ENCODE measurements around the gene CHST8. TPM values are rescaled to one million over a fixed set of nuclear protein-coding genes. Genes with fewer than 3 reads are reported as not detected.

The CHST8 gene
- total and polyA plus RNA-seq, 2 experiments from 2014 or later, result 9.3 to 38.2 TPM

GRCh38 chr19:33590224-33590623 lies 31.5 kb upstream of the CHST8 start:
- no peak overlapping the region for H3K4me2 ChIP-seq
- no peak overlapping the region for H3K27ac ChIP-seq (ENCODE audit: low read depth)
- no peaks in the 10 kb centered on the region for H3K27me3 ChIP-seq (ENCODE audit: insufficient read depth)
- H3F3A ChIP-seq (replicated peaks; ENCODE audit: low read depth), result no peaks in the 10 kb centered on the region
- no peak overlapping the region for H3K27ac Mint-ChIP-seq
- H3K27me3 Mint-ChIP-seq (ENCODE audit: insufficient read depth, low read depth, poor library complexity), result peaks cover 4% of the 10 kb centered on the region
- no peaks in the 10 kb centered on the region for H3K4me1 ChIP-seq (ENCODE audit: insufficient read depth)
- peaks cover 33% of the 10 kb centered on the region for H3K9me3 Mint-ChIP-seq
- no peak overlapping the region for H2AFZ ChIP-seq
- H3K4me1 Mint-ChIP-seq, result no peaks in the 10 kb centered on the region
- H3K36me3 Mint-ChIP-seq (ENCODE audit: low read depth), result peaks cover 8% of the 10 kb centered on the region; the same call in 2 of the 3 replicates
- no peaks in the 10 kb centered on the region for H4K20me1 ChIP-seq (replicated peaks; ENCODE audit: insufficient read depth)
- no peak overlapping the region for H3K4me3 Mint-ChIP-seq
- TF ChIP-seq ETS1 (IDR thresholded peaks at IDR 0.05), result no peak
- TF ChIP-seq STAT1 (IDR thresholded peaks at IDR 0.05; ENCODE audit: unreplicated experiment), result no peak
- TF ChIP-seq JUNB (IDR thresholded peaks at IDR 0.05; ENCODE audit: unreplicated experiment), result no peak
- TF ChIP-seq CREB1 (CRISPR knock-in tag; IDR thresholded peaks at IDR 0.05; ENCODE audit: low read depth), result no peak
- TF ChIP-seq REST (IDR thresholded peaks at IDR 0.05; ENCODE audit: unreplicated experiment), result no peak
- TF ChIP-seq CTCF (conservative IDR thresholded peaks at IDR 0.05; ENCODE audit: low read depth in 2 of 2), result no peak
- TF ChIP-seq EZH2 (IDR thresholded peaks at IDR 0.05; ENCODE audit: low read depth, unreplicated experiment), result no peak
- no peak for TF ChIP-seq NANOG (IDR thresholded peaks at IDR 0.05; ENCODE audit: borderline replicate concordance)
- TF ChIP-seq ZNF331 (CRISPR knock-in tag; IDR thresholded peaks at IDR 0.05; ENCODE audit: low read depth), result no peak
- TF ChIP-seq ZNF462 (CRISPR knock-in tag; IDR thresholded peaks at IDR 0.05), result no peak
- no peak for TF ChIP-seq EZH2phosphoT487 (IDR thresholded peaks at IDR 0.05; ENCODE audit: unreplicated experiment)
- TF ChIP-seq POLR2AphosphoS5 (IDR thresholded peaks at IDR 0.05; ENCODE audit: low read depth), result no peak
- TF ChIP-seq ZNF114 (CRISPR knock-in tag; IDR thresholded peaks at IDR 0.05), result no peak
- H3K4me3 ChIP-seq, result no peak overlapping the region
- ATAC-seq, result no peak
- DNase-seq (ENCODE audit: low spot score), result no peak
- peaks cover 7% of the 10 kb centered on the region; the same call in 1 of the 2 replicates for H3K36me3 ChIP-seq (ENCODE audit: insufficient read depth)
- no peaks in the 10 kb centered on the region for H3K79me2 ChIP-seq (replicated peaks; ENCODE audit: insufficient read depth)
- H3K9me2 ChIP-seq (ENCODE audit: insufficient read depth), result peaks cover 10% of the 10 kb centered on the region; the same call in 1 of the 2 replicates

Data from GM23338 (cell line).